Peyer's patch (tissue), 4 donors: Measurements from ENCODE around the gene GBX1. TPM values are rescaled to one million over a fixed set of nuclear protein-coding genes. Genes with fewer than 3 reads are reported as not detected.

ENCODE experiments used
- DNase-seq, 3 donors: peaks; one replicate each; pipeline ENCODE4 v3.0.0-alpha.2; 2017 to 2019
- H3K27ac ChIP-seq, 4 donors: fragments of 200-600 bp; sonication (generic); one replicate each; pipeline ENCODE4 v1.5.1; 2016 to 2019
- H3K27me3 ChIP-seq, 2 donors: fragments of 200-600 bp; sonication (generic); one replicate each; pipeline ENCODE4 v1.5.1; 2019
- H3K36me3 ChIP-seq, 3 donors: fragments of 200-600 bp; sonication (generic); one replicate each; pipeline ENCODE4 v1.5.1; 2016 to 2019
- H3K4me1 ChIP-seq, 4 donors: fragments of 200-600 bp; sonication (generic); one replicate each; pipeline ENCODE4 v1.5.1; 2016 to 2019
- H3K4me3 ChIP-seq, 4 donors: fragments of 200-600 bp; sonication (generic); 1 replicate in 3 of 4; 2 replicates in 1 of 4; pipeline ENCODE4 v1.5.1; 2016 to 2019; ENCODE audit warnings: mild to moderate bottlenecking in 1 of 4
- H3K9me3 ChIP-seq, 4 donors: fragments of 200-600 bp; sonication (generic); one replicate each; pipeline ENCODE4 v1.5.1; 2016 to 2019; ENCODE audit warnings: mild to moderate bottlenecking in 1 of 4
- CTCF ChIP-seq, 6 experiments: fragments of 450-650 bp in 4 of 6; fragments of 200-600 bp in 2 of 6; sonication (generic) in 1 of 6; IDR thresholded peaks; one replicate each; pipeline ENCODE4 v1.5.1; 2017 to 2019; ENCODE audit warnings: antibody characterized with exemption in 6 of 6, mild to moderate bottlenecking in 3 of 6, moderate library complexity in 1 of 6
- POLR2A ChIP-seq, 2 donors: fragments of 450-650 bp; IDR thresholded peaks; one replicate each; pipeline ENCODE4 v1.5.1; 2017; ENCODE audit warnings: antibody characterized with exemption in 2 of 2, mild to moderate bottlenecking in 2 of 2, moderate library complexity in 2 of 2
- total RNA-seq, 4 donors: library from RNA; depleted of rRNA; stranded (reverse); fragments of >200 nt; gene quantifications; one replicate each; pipeline ENCODE4 v1.1.0, GENCODE V29; 2016

GBX1 gene
- total RNA-seq, 4 donors from 2014 or later: not detected

GRCh38 chr7:151141855-151142685 is 25.4 kb downstream of the GBX1 start:
- Histone ChIP-seq H3K27me3 (no peaks in the 10 kb centered on the region), H3K4me1 (no peaks in the 10 kb centered on the region), H3K9me3 (no peaks in the 10 kb centered on the region), H3K4me3 (no peak overlapping the region), H3K36me3 (peaks cover 0 to 54% (median 0%) of the 10 kb centered on the region in 3 donors), H3K27ac (no peak overlapping the region)
- TF ChIP-seq CTCF (IDR thresholded peaks at IDR 0.05): no peak
- no peak for TF ChIP-seq POLR2A (IDR thresholded peaks at IDR 0.05)
- DNase-seq: peak in 1 of 3 donors; percentile 42

- Histone ChIP-seq H3K4me1 (no peaks in the 10 kb centered on the region), H3K27ac (no peak overlapping the region), H3K27me3 (no peaks in the 10 kb centered on the region), H3K36me3 (peaks cover 0 to 54% (median 0%) of the 10 kb centered on the region in 3 donors), H3K9me3 (no peaks in the 10 kb centered on the region), H3K4me3 (no peak overlapping the region)
- DNase-seq: peak in 1 of 3 donors; percentile 31
- TF ChIP-seq CTCF (IDR thresholded peaks at IDR 0.05) (no peak), POLR2A (IDR thresholded peaks at IDR 0.05) (no peak)
Observed at GRCh38 chr7:151141311-151141854, 26.1 kb downstream of the GBX1 start.

GRCh38 chr7:151140826-151141225 is 26.7 kb downstream of the GBX1 start:
- Histone ChIP-seq H3K4me1 (no peaks in the 10 kb centered on the region), H3K36me3 (peaks cover 0 to 60% (median 0%) of the 10 kb centered on the region in 3 donors), H3K27ac (no peak overlapping the region), H3K27me3 (no peaks in the 10 kb centered on the region), H3K9me3 (no peaks in the 10 kb centered on the region), H3K4me3 (no peak overlapping the region)
- DNase-seq: peak in 1 of 3 donors; percentile 41
- TF ChIP-seq POLR2A (IDR thresholded peaks at IDR 0.05) (no peak), CTCF (IDR thresholded peaks at IDR 0.05) (no peak)

DNA sequence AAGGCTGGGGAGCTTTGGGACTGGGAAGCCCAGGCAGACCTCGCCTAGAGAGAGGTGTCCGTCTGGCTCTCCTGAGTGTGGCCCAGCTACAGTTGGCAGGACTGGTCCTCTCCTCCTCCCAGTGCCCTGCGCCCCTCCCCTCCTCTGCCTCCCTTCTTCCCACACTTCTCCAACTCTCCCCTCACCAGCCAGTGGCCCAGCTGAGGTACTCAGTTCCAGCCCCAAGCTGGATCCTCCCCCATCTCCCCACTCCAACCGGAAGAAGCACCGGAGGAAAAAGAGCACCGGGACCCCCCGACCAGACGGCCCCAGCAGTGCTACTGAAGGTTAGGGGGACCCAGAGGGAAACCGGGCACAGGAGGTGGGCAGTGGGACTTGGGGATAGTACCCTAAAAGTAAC is 27.7 kb downstream of the GBX1 start:
- H3K27me3 ChIP-seq: no peaks in the 10 kb centered on the region
- peak in 1 of 3 donors; percentile 39 for DNase-seq
- no peak overlapping the region for H3K4me3 ChIP-seq
- H3K27ac ChIP-seq: no peak overlapping the region
- H3K36me3 ChIP-seq: peaks cover 0 to 70% (median 0%) of the 10 kb centered on the region in 3 donors
- no peak for TF ChIP-seq CTCF (IDR thresholded peaks at IDR 0.05)
- no peak for TF ChIP-seq POLR2A (IDR thresholded peaks at IDR 0.05)
- H3K4me1 ChIP-seq: no peaks in the 10 kb centered on the region
- H3K9me3 ChIP-seq: no peaks in the 10 kb centered on the region

DNA sequence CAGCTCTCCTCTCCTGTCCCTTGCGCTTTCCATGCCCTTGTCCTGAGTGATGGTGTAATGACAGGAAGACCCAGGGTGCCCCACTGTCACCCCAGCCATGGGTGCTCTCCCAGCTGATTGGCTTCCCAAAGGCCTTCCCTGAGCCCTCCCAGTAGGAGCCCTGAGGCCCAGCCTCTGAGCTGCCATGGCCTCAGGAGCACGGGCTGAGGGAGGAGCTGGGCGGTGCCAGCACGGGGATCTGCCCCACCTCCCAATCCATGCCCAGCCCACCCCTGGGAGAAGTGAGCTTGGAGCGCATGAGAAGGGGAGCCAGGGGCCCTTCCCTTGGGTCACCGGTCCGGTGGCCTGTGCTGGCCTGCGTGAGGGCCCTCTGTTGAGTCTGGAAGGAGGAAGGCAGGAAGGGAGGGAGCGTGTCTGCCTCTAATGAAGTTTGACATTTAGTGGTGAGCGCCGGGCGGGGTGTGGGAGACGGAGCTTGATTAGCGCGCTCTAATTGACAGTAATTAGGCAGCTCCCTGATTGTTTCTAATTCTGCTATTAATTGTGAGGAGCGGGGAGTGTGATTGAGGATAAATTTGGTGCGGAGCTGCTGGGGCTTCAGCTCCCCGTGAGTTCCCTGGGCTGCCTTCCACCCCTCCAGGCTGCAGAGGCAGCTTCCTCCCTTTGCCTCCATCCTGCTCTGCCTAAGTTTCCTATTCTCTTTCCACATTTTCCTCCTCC is 28.3 kb downstream of the GBX1 start:
- H3K27me3 ChIP-seq: no peaks in the 10 kb centered on the region
- no peak overlapping the region for H3K27ac ChIP-seq
- no peaks in the 10 kb centered on the region for H3K9me3 ChIP-seq
- no peak for TF ChIP-seq CTCF (IDR thresholded peaks at IDR 0.05)
- no peak for TF ChIP-seq POLR2A (IDR thresholded peaks at IDR 0.05)
- H3K36me3 ChIP-seq: peaks cover 0 to 73% (median 0%) of the 10 kb centered on the region in 3 donors
- H3K4me1 ChIP-seq: no peaks in the 10 kb centered on the region
- H3K4me3 ChIP-seq: no peak overlapping the region
- peak in 1 of 3 donors; percentile 38 for DNase-seq
